Tibial nerve (tissue), 4 donors: Measurements from ENCODE around the gene ATP5F1D. TPM values are rescaled to one million over a fixed set of nuclear protein-coding genes. Genes with fewer than 3 reads are reported as not detected.

Experiments
- DNase-seq, 2 donors: peaks; one replicate each; pipeline ENCODE4 v3.0.0-alpha.2; 2019; ENCODE audit warnings: low spot score in 2 of 2
- H3K27ac ChIP-seq, 4 donors: fragments of 200-600 bp; sonication (generic) in 3 of 4; one replicate each; pipeline ENCODE4 v1.5.1; 2017 to 2019; ENCODE audit warnings: mild to moderate bottlenecking in 1 of 4
- H3K27me3 ChIP-seq, 2 donors: fragments of 200-600 bp; sonication (generic) in 1 of 2; one replicate each; pipeline versions ENCODE4 v1.5.1 to v1.6.0; 2017 to 2019
- H3K36me3 ChIP-seq, 3 donors: fragments of 200-600 bp; sonication (generic); one replicate each; pipeline ENCODE4 v1.5.1; 2018 to 2019
- H3K4me1 ChIP-seq, 4 donors: fragments of 200-600 bp; sonication (generic) in 3 of 4; one replicate each; pipeline ENCODE4 v1.5.1; 2017 to 2019
- H3K4me3 ChIP-seq, 4 donors: fragments of 200-600 bp; sonication (generic) in 3 of 4; one replicate each; pipeline ENCODE4 v1.5.1; 2017 to 2019; ENCODE audit warnings: mild to moderate bottlenecking in 1 of 4, moderate library complexity in 1 of 4
- H3K9me3 ChIP-seq, 4 donors: fragments of 200-600 bp; sonication (generic) in 3 of 4; one replicate each; pipeline ENCODE4 v1.5.1; 2017 to 2019
- EP300 ChIP-seq, 2 donors: sonication (generic); formaldehyde crosslinking; IDR thresholded peaks; one replicate each; pipeline ENCODE4 v1.6.1; 2017; ENCODE audit warnings: antibody characterized with exemption in 2 of 2, mild to moderate bottlenecking in 1 of 2
- POLR2A ChIP-seq, 2 donors: fragments of 450-650 bp; IDR thresholded peaks; one replicate each; pipeline ENCODE4 v1.6.1; 2017; ENCODE audit warnings: antibody characterized with exemption in 2 of 2, mild to moderate bottlenecking in 2 of 2, moderate library complexity in 2 of 2
- WGBS, 2 donors: methylation state at CpG; one replicate each; pipeline ENCODE4 v1.1.5; 2018; 5-methylcytosine and 5-hydroxymethylcytosine counted together
- total RNA-seq, 4 donors: library from RNA; depleted of rRNA; stranded (reverse); fragments of >200 nt; gene quantifications; one replicate each; pipeline ENCODE4 v1.1.0, GENCODE V29; 2016
- TF ChIP-seq, protein P1 (sequence below), 5 experiments: fragments of 200-600 bp in 3 of 5; fragments of 450-650 bp in 2 of 5; sonication (generic) in 3 of 5; IDR thresholded peaks; one replicate each; pipeline ENCODE4 v1.5.1; 2016 to 2019; ENCODE audit warnings: antibody characterized with exemption in 5 of 5, mild to moderate bottlenecking in 3 of 5, moderate library complexity in 2 of 5

Gene ATP5F1D
- total RNA-seq, 4 donors from 2014 or later, result 67.5 to 140 (median 127) TPM

DNA sequence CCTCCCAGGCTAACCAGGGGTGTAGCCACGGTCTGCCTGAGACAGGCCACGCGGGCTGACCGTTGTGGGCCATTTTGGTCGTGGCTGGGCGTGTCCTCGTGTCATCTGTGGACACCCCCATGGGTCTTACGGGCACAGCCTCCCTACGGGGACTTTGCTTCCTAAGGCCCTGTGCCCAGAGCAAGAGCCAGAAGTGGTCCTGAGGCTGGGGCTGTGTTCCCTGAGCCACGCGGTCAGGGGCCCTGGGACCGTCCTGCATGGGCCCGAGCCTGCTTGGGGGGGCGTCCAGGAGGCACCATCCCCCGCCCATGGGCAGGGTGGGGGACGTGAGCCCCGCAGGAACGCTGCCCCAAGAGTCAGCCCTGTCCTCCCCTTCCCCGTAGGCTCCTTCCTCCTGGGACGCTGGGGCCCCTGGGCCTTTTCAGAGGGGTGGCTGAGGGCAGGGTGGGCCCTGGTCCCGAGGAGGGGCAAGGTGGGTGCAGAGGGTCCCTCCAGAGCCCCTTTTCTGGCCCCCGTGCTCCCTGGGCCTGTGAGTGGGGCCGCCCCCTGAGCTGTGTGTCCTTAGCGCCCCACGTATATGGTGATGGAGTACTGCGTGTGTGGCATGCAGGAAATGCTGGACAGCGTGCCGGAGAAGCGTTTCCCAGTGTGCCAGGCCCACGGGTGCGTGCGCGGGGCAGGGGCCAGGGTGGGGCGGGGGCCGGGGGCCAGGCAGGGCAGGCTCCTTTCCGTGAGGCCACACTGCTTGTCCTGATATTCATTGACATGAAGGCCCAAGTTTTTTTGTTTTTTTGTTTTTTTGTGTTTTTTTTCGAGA is 22.6 kb upstream of the ATP5F1D start:
- Histone ChIP-seq H3K36me3 (peaks cover 0 to 43% (median 13%) of the 10 kb centered on the region in 3 donors), H3K9me3 (no peaks in the 10 kb centered on the region), H3K4me1 (peaks cover 3 to 97% (median 56%) of the 10 kb centered on the region in 4 donors), H3K27ac (peak overlapping the region; percentile 22 to 93 (median 72)), H3K4me3 (no peak overlapping the region), H3K27me3 (no peaks in the 10 kb centered on the region)
- DNase-seq, result no peak
- WGBS, 2 donors, result 67 to 80% methylated on average over 26 to 31 of the region's 37 CpGs
- TF ChIP-seq EP300 (IDR thresholded peaks at IDR 0.05) (no peak), POLR2A (IDR thresholded peaks at IDR 0.05) (no peak)
- TF ChIP-seq, protein P1, sequence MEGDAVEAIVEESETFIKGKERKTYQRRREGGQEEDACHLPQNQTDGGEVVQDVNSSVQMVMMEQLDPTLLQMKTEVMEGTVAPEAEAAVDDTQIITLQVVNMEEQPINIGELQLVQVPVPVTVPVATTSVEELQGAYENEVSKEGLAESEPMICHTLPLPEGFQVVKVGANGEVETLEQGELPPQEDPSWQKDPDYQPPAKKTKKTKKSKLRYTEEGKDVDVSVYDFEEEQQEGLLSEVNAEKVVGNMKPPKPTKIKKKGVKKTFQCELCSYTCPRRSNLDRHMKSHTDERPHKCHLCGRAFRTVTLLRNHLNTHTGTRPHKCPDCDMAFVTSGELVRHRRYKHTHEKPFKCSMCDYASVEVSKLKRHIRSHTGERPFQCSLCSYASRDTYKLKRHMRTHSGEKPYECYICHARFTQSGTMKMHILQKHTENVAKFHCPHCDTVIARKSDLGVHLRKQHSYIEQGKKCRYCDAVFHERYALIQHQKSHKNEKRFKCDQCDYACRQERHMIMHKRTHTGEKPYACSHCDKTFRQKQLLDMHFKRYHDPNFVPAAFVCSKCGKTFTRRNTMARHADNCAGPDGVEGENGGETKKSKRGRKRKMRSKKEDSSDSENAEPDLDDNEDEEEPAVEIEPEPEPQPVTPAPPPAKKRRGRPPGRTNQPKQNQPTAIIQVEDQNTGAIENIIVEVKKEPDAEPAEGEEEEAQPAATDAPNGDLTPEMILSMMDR (IDR thresholded peaks at IDR 0.05), result no peak

DNA sequence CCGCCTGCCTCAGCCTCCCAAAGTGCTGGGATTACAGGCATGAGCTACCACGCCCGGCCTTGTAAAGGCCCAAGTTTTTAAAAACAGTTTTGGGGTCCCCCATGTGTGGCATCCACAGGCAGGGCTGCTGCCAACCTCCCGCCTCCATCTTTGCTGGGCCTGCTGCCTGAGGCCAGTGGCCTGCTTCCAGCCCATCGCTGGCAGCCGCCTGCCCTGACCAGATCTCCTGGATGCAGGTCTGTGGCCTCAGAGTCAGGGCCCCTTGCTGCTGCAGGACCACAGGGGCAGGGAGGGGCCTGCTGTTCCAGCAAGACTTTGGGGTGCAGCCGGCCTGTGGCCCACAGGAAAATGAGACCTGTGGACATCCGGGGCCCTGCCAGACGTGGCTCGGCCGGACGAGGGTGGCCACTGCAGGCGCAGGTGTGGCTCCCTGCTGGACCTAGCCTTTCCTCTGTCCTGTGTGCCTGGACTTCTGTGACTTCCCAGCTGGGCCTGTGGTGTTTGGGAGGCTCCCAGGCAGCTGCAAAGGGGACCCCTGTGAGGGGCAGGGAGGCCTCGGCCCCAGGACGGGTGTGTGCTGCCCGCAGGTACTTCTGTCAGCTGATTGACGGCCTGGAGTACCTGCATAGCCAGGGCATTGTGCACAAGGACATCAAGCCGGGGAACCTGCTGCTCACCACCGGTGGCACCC is 21.6 kb upstream of the ATP5F1D start:
- TF ChIP-seq EP300 (IDR thresholded peaks at IDR 0.05) (no peak), POLR2A (IDR thresholded peaks at IDR 0.05) (no peak)
- TF ChIP-seq, protein P1 (IDR thresholded peaks at IDR 0.05), result no peak
- H3K4me1 ChIP-seq, result peaks cover 3 to 94% (median 46%) of the 10 kb centered on the region in 4 donors
- DNase-seq, result no peak
- no peaks in the 10 kb centered on the region for H3K9me3 ChIP-seq
- peak overlapping the region in 2 of 4 donors; percentile 36 to 93 for H3K27ac ChIP-seq
- no peaks in the 10 kb centered on the region for H3K27me3 ChIP-seq
- WGBS, 2 donors, result 91 to 97% methylated on average over 11 to 12 of the region's 19 CpGs
- H3K36me3 ChIP-seq, result peaks cover 0 to 53% (median 13%) of the 10 kb centered on the region in 3 donors
- no peak overlapping the region for H3K4me3 ChIP-seq

DNA sequence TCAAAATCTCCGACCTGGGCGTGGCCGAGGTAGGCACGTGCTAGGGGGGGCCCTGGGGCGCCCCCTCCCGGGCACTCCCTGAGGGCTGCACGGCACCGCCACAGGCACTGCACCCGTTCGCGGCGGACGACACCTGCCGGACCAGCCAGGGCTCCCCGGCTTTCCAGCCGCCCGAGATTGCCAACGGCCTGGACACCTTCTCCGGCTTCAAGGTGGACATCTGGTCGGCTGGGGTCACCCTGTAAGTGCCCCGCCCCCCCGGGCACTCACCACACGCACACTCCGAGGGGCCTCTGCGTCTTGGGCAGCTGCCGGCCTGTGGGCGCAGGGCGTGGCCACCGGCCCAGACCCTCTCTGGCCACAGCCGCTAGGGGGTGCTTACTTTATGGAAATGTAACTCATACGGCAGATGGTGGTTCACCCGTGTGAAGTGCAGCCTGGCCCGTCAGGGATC is 21.0 kb upstream of the ATP5F1D start:
- Histone ChIP-seq H3K4me1 (peaks cover 0 to 88% (median 41%) of the 10 kb centered on the region in 4 donors), H3K27ac (peak overlapping the region in 2 of 4 donors; percentile 36 to 93), H3K27me3 (no peaks in the 10 kb centered on the region), H3K9me3 (no peaks in the 10 kb centered on the region), H3K36me3 (peaks cover 0 to 59% (median 13%) of the 10 kb centered on the region in 3 donors), H3K4me3 (no peak overlapping the region)
- WGBS, 2 donors, result 78 to 91% methylated on average over 10 to 26 of the region's 33 CpGs
- DNase-seq, result no peak
- TF ChIP-seq, protein P1 (IDR thresholded peaks at IDR 0.05), result no peak
- TF ChIP-seq POLR2A (IDR thresholded peaks at IDR 0.05) (no peak), EP300 (IDR thresholded peaks at IDR 0.05) (no peak)

DNA sequence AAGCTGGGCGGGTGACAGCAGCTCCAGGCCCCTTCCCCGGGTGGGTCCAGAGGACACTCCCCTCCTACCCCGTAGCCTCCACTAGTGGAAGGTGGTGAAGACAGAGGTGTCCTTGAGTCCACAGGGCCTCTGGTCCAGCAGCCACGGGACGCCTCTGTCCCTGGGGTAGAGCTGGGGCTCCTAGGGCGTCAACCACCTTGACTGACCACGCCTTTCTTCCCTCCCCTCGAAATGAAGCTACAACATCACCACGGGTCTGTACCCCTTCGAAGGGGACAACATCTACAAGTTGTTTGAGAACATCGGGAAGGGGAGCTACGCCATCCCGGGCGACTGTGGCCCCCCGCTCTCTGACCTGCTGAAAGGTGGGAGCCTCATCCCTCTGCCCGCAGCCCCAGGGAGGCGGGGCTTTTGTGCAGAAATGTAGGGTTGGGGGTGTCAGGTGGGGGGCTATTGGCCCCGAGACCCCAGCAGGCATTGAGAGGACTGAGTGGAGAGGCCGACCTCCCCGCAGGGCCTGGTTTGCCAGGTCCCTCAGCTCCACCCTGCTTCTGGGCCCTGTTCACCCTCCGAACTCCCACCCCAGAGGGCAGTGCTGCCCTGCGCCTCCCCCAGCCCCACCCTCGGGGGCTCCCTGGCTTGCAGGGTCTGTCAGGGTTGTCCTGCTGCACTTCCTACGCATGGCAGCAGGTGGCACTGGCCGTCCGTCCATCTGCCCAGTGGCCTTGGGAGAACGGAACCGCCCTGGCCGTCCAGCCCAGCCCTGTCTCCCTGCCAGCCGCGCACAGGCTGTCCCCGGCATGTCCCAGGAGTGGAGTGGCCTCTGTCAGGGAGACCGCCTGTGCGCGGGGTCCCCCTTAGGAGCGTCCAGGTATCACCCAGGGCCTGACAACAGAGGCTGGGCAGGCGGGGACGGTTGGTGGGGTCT is 20.3 kb upstream of the ATP5F1D start:
- Histone ChIP-seq H3K36me3 (peaks cover 0 to 66% (median 13%) of the 10 kb centered on the region in 3 donors), H3K27ac (peak overlapping the region in 3 of 4 donors; percentile 32 to 93 (median 83)), H3K9me3 (no peaks in the 10 kb centered on the region), H3K27me3 (no peaks in the 10 kb centered on the region), H3K4me1 (peaks cover 0 to 85% (median 34%) of the 10 kb centered on the region in 4 donors), H3K4me3 (no peak overlapping the region)
- WGBS, 2 donors, result 56 to 64% methylated on average over 29 to 36 of the region's 38 CpGs
- DNase-seq, result peak in 1 of 2 donors; percentile 51
- TF ChIP-seq EP300 (IDR thresholded peaks at IDR 0.05) (peak in 1 of 2 donors; percentile 17), POLR2A (IDR thresholded peaks at IDR 0.05) (no peak)
- TF ChIP-seq, protein P1 (IDR thresholded peaks at IDR 0.05), result peak; percentile 66 to 90 (median 80)
